ENCODE measurements around the gene DNAJC18. TPM values are rescaled to one million over a fixed set of nuclear protein-coding genes. Genes with fewer than 3 reads are reported as not detected.

DNAJC18 gene
- total and polyA plus RNA-seq, 2 donors (not counting 1 experiment from before 2014, with no cell fraction given): 2.0 to 13.6 TPM

DNA sequence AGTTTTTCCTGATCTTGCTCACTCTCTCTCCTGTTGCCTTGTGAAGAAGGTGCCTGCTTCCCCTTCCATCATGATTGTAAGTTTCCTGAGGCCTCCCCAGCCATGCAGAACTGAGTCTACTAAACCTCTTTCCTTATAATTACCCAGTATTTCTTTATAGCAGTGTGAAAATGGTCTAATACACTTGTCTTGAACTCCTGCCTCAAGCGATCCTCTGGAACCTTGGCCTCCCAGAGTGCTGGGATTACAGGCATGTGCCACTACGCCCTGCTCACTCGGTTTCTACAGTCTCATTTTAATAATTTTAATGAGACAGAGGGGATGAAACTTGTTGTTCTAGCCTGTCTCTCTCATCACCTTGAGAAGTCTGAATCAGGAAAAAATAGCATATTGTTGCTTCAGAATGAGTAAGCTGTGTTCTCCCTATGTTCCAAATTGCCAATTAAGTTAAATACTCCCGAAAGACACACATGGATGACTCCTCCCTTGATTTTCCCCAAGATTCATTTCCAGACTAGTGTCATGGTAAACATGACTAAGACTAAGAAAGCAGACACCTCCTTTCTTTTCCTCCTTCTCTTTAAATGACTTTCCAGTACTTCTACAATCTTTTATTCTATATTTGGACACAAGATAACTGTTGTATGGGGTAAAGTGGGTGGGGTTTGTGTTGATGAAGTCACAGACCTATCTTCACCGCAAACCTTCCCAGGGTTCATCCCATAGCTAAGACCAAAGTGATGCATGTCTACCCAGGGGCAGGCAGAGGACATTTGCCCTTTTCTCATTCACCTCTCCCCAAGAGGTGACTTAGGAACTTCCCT is 7.8 kb upstream of the DNAJC18 start:
- Histone ChIP-seq H3K4me3 (ENCODE audit: control extremely low read depth in 1 of 5, extremely low read depth in 1 of 5, insufficient read depth in 1 of 5, low read depth in 2 of 5, low read length in 4 of 5) (no peak overlapping the region), H4K20me1 (ENCODE audit: control insufficient read depth, insufficient read depth, low read length, poor library complexity, severe bottlenecking) (no peaks in the 10 kb centered on the region), H3K4me1 (ENCODE audit: control insufficient read depth in 2 of 2, insufficient read depth in 2 of 2, low read length in 2 of 2) (no peaks in the 10 kb centered on the region), H3K27me3 (replicated peaks in 1 of 4; ENCODE audit: control extremely low read depth in 1 of 4, control insufficient read depth in 3 of 4, insufficient read depth in 4 of 4, low read length in 3 of 4) (no peaks in the 10 kb centered on the region), H3K27ac (ENCODE audit: low read length in 2 of 2) (no peak overlapping the region), H3K79me2 (ENCODE audit: control insufficient read depth, insufficient read depth, low read length) (no peaks in the 10 kb centered on the region), H3K9ac (ENCODE audit: low read length) (no peak overlapping the region), H3K36me3 (replicated peaks in 1 of 2; ENCODE audit: control extremely low read depth in 1 of 2, control insufficient read depth in 1 of 2, extremely low read depth in 1 of 2, insufficient read depth in 2 of 2, low read length in 1 of 2) (no peaks in the 10 kb centered on the region), H3K9me3 (ENCODE audit: control extremely low read depth in 1 of 3, control insufficient read depth in 2 of 3, insufficient read depth in 1 of 3, low read length in 2 of 3) (no peaks in the 10 kb centered on the region), H3K4me2 (replicated peaks; ENCODE audit: low read depth, low read length, poor library complexity, severe bottlenecking) (no peak overlapping the region), H2AFZ (ENCODE audit: insufficient read depth, low read depth, low read length, poor library complexity, severe bottlenecking) (no peak overlapping the region)
- peaks cover 3% of the 10 kb centered on the region for H3K4me1 Mint-ChIP-seq
- 40% methylated on average over 1 of the region's 5 CpGs for WGBS (ENCODE audit: insufficient coverage)
- ChIA-PET POLR2A (no interaction called here), CTCF (interaction anchor here (1.3 kb wide), 1 partner anchor 25 kb away, joined by 9 read pairs; no protein-coding TSS in a partner anchor)
- no peaks in the 10 kb centered on the region for H3K27me3 Mint-ChIP-seq
- no peak for DNase-seq
- H3K9me3 Mint-ChIP-seq (ENCODE audit: insufficient read depth): no peaks in the 10 kb centered on the region
- no peak for ATAC-seq (ENCODE audit: low read depth)
- no peak overlapping the region for H3K27ac Mint-ChIP-seq
- TF ChIP-seq, protein P1, sequence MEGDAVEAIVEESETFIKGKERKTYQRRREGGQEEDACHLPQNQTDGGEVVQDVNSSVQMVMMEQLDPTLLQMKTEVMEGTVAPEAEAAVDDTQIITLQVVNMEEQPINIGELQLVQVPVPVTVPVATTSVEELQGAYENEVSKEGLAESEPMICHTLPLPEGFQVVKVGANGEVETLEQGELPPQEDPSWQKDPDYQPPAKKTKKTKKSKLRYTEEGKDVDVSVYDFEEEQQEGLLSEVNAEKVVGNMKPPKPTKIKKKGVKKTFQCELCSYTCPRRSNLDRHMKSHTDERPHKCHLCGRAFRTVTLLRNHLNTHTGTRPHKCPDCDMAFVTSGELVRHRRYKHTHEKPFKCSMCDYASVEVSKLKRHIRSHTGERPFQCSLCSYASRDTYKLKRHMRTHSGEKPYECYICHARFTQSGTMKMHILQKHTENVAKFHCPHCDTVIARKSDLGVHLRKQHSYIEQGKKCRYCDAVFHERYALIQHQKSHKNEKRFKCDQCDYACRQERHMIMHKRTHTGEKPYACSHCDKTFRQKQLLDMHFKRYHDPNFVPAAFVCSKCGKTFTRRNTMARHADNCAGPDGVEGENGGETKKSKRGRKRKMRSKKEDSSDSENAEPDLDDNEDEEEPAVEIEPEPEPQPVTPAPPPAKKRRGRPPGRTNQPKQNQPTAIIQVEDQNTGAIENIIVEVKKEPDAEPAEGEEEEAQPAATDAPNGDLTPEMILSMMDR (IDR thresholded peaks at IDR 0.05): no peak
- TF ChIP-seq EZH2 (IDR thresholded peaks at IDR 0.05; ENCODE audit: borderline replicate concordance, insufficient read depth, low read depth, low read length, poor library complexity, severe bottlenecking): no peak
- intact Hi-C loops (cut with micrococcal nuclease): no loop called here
- no peak overlapping the region for H3K4me3 Mint-ChIP-seq

Data from B cell (primary cell).